Right lobe of liver (tissue), 6 donors: Measurements from ENCODE around the gene SSH2. TPM values are rescaled to one million over a fixed set of nuclear protein-coding genes. Genes with fewer than 3 reads are reported as not detected.

Experiments
- ATAC-seq, 4 donors: fragments of 200-7000 bp; cut with Tn5 transposase; one replicate each; pipeline ENCODE4 v1.9.1; 2020; ENCODE audit warnings: mild to moderate bottlenecking in 4 of 4, moderate library complexity in 4 of 4
- DNase-seq, 3 donors: peaks; one replicate each; pipeline ENCODE4 v3.0.0-alpha.2; 2020
- H3K27ac ChIP-seq, 3 donors: fragments of 200-600 bp; one replicate each; pipeline ENCODE4 v1.8.0; 2022
- H3K27me3 ChIP-seq, 2 donors: fragments of 200-600 bp; one replicate each; pipeline ENCODE4 v1.8.0; 2022
- H3K36me3 ChIP-seq, 4 donors: fragments of 200-600 bp; sonication (generic) in 1 of 4; one replicate each; pipeline versions ENCODE4 v1.5.1 to v1.8.0; 2017 to 2022; ENCODE audit warnings: control low read depth in 1 of 4
- H3K4me1 ChIP-seq, 4 donors: fragments of 200-600 bp; sonication (generic) in 1 of 4; one replicate each; pipeline versions ENCODE4 v1.5.1 to v1.8.0; 2017 to 2022; ENCODE audit warnings: control low read depth in 1 of 4
- H3K4me3 ChIP-seq, 3 donors: fragments of 200-600 bp; one replicate each; pipeline ENCODE4 v1.8.0; 2022
- H3K9me3 ChIP-seq, 4 donors: fragments of 200-600 bp; sonication (generic) in 1 of 4; one replicate each; pipeline versions ENCODE4 v1.5.1 to v1.8.0; 2017 to 2022; ENCODE audit warnings: control low read depth in 1 of 4
- POLR2A ChIP-seq: fragments of 450-650 bp; IDR thresholded peaks from one replicate; pipeline ENCODE4 v1.6.1; 2017; ENCODE audit warnings: antibody characterized with exemption, mild to moderate bottlenecking
- WGBS: methylation state at CpG from one replicate; pipeline ENCODE4 v1.1.6; 2018; ENCODE audit warnings: low coverage, low lambda C conversion rate; ENCODE audit not compliant: insufficient coverage; ENCODE audit errors: missing lambda C conversion rate; 5-methylcytosine and 5-hydroxymethylcytosine counted together
- intact Hi-C, 2 donors: fragments of 100-400 bp; cut with DNase I; formaldehyde crosslinking; loops; one replicate each; pipeline versions ENCODE4 v1.11.2 to v1.14.1; 2022
- total RNA-seq, 6 experiments: library from RNA; depleted of rRNA in 2 of 6; stranded (reverse); fragments of >200 nt in 2 of 6; fragmentation: NEBNext Ultra II Directional in 3 of 6; extraction: Animal tissue kit (Norgen Biotek cat#: 25700) in 3 of 6; gene quantifications; one replicate each; pipeline versions ENCODE4 v1.1.0 to v1.2.4, GENCODE V29; 2016 to 2023
- TF ChIP-seq, protein P1 (sequence below), 4 donors: fragments of 200-600 bp in 3 of 4; fragments of 450-650 bp in 1 of 4; IDR thresholded peaks; one replicate each; pipeline versions ENCODE4 v1.5.1 to v1.8.0; 2016 to 2022; ENCODE audit warnings: antibody characterized with exemption in 4 of 4, mild to moderate bottlenecking in 2 of 4
- donor health status: DM: no; HTN: yes; CAD: no.
- donor health status: DM: no; HTN: no; CAD: no.
- donor health status: DM: no; HTN: no; CAD: no.
- donor health status: DM: no; HTN: yes; CAD: no.
- donor health status: DM: no; HTN: yes; CAD: no.

Gene SSH2
- total RNA-seq, 6 experiments from 2014 or later = 8.0 to 12.7 (median 10.5) TPM

DNA sequence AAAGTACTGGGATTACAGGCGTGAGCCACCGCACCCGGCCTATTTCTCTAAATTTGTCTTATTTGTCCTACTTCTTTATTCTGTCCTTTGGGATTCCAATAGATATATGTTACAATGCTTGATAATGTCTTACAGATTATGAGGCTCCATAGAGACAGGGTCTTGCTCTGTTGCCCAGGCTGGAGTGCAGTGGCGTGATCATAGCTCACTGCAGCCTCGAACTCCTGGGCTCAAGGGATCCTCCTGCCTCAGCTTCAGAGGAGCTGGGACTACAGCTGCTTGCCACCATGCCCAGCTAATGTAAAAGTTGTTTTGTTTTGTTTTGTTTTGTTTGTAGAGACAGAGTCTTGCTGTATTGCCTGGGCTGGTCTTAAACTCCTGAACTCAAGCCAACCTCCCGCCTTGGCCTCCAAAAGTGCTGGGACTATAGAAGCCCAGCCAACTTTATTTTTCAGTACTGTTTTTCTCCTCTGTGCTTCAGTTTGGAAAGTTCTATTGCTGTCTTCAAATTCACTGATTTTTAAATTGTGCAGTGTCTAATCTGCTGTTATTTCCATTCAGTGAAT, 326.8 kb downstream of the SSH2 start:
- H3K36me3 ChIP-seq = no peaks in the 10 kb centered on the region
- H3K9me3 ChIP-seq = no peaks in the 10 kb centered on the region
- intact Hi-C loops = no loop called here
- 94% methylated on average over 5 of the region's 6 CpGs for WGBS
- no peaks in the 10 kb centered on the region for H3K4me1 ChIP-seq
- no peaks in the 10 kb centered on the region for H3K27me3 ChIP-seq
- ATAC-seq = no peak
- peak in 1 of 3 donors; percentile 7 for DNase-seq
- no peak overlapping the region for H3K27ac ChIP-seq
- TF ChIP-seq POLR2A = no peak
- TF ChIP-seq, protein P1, sequence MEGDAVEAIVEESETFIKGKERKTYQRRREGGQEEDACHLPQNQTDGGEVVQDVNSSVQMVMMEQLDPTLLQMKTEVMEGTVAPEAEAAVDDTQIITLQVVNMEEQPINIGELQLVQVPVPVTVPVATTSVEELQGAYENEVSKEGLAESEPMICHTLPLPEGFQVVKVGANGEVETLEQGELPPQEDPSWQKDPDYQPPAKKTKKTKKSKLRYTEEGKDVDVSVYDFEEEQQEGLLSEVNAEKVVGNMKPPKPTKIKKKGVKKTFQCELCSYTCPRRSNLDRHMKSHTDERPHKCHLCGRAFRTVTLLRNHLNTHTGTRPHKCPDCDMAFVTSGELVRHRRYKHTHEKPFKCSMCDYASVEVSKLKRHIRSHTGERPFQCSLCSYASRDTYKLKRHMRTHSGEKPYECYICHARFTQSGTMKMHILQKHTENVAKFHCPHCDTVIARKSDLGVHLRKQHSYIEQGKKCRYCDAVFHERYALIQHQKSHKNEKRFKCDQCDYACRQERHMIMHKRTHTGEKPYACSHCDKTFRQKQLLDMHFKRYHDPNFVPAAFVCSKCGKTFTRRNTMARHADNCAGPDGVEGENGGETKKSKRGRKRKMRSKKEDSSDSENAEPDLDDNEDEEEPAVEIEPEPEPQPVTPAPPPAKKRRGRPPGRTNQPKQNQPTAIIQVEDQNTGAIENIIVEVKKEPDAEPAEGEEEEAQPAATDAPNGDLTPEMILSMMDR (IDR thresholded peaks at IDR 0.05) = no peak
- no peak overlapping the region for H3K4me3 ChIP-seq

- Histone ChIP-seq H3K4me1 (peaks cover 0 to 3% (median under 1%) of the 10 kb centered on the region in 4 donors), H3K9me3 (no peaks in the 10 kb centered on the region), H3K4me3 (no peak overlapping the region), H3K27ac (no peak overlapping the region), H3K36me3 (no peaks in the 10 kb centered on the region), H3K27me3 (no peaks in the 10 kb centered on the region)
- intact Hi-C loops = no loop called here
- TF ChIP-seq, protein P1 (IDR thresholded peaks at IDR 0.05) = no peak
- TF ChIP-seq POLR2A = no peak
- ATAC-seq (no peak), DNase-seq (peak in 1 of 3 donors; percentile 14)
- WGBS = 91% methylated on average over 4 of the region's 13 CpGs
Observed at GRCh38 chr17:29597361-29598172, 332.5 kb downstream of the SSH2 start.

- intact Hi-C loops = no loop called here
- no peaks in the 10 kb centered on the region for H3K9me3 ChIP-seq
- H3K4me3 ChIP-seq = no peak overlapping the region
- ATAC-seq = no peak
- no peak overlapping the region for H3K27ac ChIP-seq
- H3K36me3 ChIP-seq = no peaks in the 10 kb centered on the region
- peaks cover 0 to 10% (median 5%) of the 10 kb centered on the region in 4 donors for H3K4me1 ChIP-seq
- DNase-seq = peak in 1 of 3 donors; percentile 6
- no peaks in the 10 kb centered on the region for H3K27me3 ChIP-seq
- TF ChIP-seq, protein P1 (IDR thresholded peaks at IDR 0.05) = no peak
- TF ChIP-seq POLR2A = no peak
- 90% methylated on average over 2 of the region's 9 CpGs for WGBS
Observed at GRCh38 chr17:29596811-29597210, 333.2 kb downstream of the SSH2 start.

GRCh38 chr17:29595943-29596774, 333.9 kb downstream of the SSH2 start:
- Histone ChIP-seq H3K9me3 (no peaks in the 10 kb centered on the region), H3K4me1 (peaks cover 0 to 17% (median 8%) of the 10 kb centered on the region in 4 donors), H3K36me3 (no peaks in the 10 kb centered on the region), H3K4me3 (no peak overlapping the region), H3K27me3 (no peaks in the 10 kb centered on the region), H3K27ac (no peak overlapping the region)
- no peak for TF ChIP-seq POLR2A
- TF ChIP-seq, protein P1 (IDR thresholded peaks at IDR 0.05) = no peak
- no peak for ATAC-seq
- 72% methylated on average over 2 of the region's 12 CpGs for WGBS
- DNase-seq = peak in 1 of 3 donors; percentile 10
- intact Hi-C loops = no loop called here
